NCI-H146 (cell line): ENCODE data around the gene GCA.

Experiments
- DNase-seq: peaks from one replicate; lab custom pipeline; 2025; lab: John Stamatoyannopoulos, UW

GCA gene

DNA sequence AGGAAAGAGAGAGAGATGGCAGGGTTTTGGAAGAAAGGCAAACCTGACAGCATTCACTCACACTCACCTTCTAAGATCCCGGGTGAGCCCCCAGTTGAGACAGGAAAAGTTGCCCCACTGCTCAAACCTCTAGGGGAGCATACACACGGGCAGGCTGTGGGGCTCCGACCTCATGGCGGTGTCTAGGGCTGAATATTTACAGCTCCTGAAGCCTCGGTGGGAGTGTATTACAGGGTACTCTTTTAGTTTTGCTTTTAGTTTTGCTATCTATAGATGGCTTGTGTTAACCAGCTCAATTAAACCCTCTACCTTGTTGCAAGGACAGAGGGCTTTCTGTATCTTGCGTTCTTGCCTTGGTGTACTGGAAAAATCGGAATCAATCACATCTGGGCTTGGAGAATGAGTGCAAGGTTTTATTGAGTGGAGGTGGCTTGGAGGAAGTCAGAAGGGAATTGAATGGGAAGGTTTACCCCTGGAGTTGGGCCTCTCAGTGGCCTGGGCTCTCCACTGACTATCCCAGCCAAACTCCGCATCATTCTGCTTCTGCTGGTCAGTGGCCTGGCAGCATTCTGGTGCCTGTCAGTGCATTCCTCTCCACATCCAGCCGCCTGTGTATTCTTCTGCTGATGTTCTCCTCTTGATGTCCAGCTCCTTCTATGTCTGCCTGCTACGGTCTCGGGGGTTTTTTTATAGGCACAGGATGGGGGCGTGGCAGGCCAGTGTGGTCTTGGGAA lies 15.3 kb upstream of the GCA start:
- no peak for DNase-seq

DNA sequence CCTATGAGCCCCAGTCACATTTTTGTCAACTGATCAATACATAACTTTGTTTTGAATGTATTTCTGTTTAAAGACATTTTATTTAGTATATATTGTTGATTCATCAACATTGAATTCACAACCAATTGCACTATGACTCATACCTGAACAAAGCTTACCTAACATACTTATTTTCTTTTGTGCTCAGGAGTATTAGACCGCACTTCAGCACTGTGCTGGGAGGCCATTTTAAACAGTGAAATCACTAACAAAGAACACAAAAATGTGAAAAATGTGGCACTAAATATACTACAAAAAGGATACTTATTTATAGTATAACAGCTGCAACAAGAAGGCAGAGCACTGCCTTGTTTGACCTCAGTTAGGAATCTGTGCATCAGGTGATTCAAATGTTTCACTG lies 13.1 kb upstream of the GCA start:
- no peak for DNase-seq

DNA sequence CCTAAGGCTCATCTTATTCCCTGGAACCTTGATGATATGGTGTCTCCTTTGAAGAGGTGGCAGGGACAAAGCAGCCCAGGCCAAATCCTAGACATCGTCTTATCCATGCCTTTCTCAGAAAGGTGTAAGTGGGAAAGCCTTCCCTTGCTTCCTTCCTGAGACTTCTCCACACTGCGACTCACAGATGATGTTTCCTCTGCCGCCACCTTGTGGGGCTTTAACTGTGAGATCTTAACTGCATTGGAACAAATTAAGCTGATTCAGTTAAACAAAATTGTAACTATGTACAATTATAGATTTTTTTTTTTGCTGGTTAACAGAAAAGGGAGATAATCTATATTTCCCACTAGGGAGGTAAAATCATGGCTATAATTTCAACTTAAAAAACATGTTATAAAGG lies 10.0 kb upstream of the GCA start:
- peak; percentile 8 for DNase-seq

DNA sequence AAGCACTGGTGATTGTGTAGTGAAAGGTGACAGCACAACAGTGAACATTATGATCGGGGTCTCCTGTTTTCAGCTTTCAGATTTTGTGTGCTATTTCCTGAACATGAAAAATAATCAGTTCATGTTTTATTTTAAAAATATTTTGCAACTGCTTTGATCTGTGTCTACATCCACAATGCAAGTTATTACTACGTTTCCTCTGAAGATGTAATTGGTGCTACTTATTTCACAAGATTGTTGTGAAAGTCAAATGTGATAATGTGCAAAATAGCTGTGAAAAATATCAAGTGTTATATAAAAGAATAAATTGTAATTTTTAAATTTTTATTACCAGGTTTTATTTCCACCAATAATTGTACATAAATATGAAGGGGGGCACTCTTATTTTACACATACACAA lies 6.1 kb upstream of the GCA start:
- no peak for DNase-seq

DNA sequence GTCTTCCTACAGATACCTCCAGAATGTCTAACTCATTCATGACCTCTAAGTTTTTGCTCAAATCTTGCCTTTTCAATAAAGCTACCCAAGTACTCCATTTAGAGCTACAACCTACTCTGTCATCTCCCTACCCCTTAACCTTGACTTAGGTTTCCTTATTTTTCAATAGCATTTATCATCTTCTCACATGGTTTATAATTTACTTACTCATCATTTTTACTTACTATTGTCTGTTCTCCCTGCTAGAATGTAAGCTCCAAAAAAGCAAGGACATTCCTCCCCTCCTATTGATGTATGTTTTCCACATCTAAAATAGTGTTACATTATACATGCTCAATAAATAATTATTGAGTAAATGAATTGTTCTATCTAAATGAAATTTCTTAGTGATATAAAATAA lies 3.1 kb upstream of the GCA start:
- no peak for DNase-seq

DNA sequence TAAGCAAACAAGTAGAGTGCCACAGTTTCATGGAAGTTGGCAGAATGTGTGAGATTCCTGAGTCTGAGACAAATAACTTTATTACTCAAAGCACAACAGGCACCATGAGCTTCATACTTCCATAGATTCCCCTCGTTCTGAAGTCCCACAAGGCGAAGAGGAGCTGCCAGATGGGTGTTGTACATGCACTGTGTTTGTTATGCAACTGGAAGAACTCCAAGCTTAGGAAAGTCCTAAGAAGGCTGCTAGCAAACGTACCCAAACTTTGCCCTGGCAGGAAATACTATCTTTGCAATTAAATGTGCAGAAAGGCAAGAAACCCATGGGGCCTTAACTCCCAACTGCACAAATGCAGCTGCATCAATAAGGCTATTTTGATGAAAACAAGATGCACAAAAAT lies 1.6 kb upstream of the GCA start:
- no peak for DNase-seq

DNA sequence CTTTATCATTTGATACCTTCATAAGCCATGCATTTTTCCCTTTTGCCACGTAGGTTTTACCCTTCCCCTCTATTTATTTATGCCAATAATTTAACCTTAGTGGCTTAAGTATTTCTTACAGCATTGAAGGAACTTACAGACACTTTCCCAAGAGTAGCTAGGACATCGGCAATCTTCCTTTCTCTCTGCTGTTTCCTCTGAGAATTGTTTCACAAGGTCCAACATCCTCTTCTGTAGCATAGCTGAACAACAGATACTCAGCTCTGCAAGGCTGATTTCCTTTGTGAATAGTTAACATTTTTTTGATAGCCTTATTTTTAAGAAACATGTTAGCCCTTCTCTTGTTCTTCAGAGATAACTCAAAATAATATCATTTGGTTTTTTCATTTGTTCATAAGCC lies 1.1 kb upstream of the GCA start:
- DNase-seq = no peak

DNA sequence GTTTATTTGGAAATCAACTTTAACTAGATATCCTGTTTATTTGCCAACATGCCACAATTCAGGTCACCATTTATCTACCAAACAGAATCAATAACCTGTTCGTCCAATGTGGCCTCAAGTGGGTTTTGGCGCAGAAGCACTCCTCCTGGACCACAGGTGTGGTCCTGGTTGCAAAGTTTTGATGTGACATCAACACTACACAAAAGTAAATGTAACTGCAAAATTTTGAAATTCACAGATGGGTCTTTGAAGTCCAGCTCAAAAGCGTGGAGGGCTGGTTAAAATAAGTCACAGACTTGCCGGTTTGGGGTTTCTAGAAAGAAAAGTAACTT lies 474 bp upstream of the GCA start:
- no peak for DNase-seq

DNA sequence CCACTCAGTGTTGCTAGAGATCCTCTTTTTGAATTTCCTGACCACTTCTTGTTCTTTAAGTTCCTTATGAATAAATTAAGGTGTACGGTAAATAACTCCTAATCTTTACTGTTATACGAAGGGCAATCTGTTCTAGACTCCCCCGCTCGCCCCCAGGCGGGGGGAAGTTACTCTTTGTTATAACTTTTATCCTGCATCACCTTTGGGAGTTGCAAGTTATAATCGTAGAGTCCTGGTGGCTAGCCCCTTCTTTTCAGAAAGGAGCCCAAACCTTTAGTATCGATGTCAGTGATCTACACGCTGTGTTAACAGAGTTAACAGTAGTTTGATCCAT lies 652 bp downstream of the GCA start:
- DNase-seq = no peak

DNA sequence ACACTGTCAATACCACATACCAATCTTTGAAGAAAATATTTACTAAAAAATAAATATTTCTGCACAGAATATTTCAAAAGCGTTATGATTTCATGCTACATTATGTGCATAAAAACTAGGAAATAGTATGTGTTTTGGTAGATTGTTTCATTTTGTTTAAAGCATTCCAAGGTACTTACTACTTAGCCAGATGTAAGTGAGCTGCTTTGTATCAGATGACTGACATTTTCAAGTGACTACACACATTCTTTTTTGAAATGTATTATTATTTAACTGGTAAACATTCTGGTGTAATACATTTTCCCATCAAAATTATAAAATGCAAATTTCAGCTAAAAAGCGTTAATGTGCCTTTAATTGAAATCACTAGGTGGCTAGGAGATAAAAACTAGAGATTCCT lies 21.5 kb downstream of the GCA start:
- no peak for DNase-seq

DNA sequence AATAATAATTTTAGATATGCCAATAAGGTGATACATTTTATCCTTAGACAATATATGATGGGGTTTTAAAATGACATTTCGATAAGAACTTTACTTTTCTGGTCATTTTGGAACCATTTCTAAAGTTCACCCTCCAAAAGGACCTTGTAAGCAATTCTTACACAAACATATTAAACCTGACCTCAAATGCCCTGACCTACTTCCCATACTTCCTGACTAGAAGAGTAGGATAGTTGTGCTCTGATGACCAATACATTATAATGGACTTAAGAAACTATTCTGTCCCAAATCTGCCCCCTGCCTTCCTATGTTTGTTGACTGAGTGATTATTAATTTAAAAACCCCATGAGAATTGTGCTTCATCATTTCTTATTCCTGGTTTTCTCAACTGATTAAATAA lies 24.6 kb downstream of the GCA start:
- no peak for DNase-seq

DNA sequence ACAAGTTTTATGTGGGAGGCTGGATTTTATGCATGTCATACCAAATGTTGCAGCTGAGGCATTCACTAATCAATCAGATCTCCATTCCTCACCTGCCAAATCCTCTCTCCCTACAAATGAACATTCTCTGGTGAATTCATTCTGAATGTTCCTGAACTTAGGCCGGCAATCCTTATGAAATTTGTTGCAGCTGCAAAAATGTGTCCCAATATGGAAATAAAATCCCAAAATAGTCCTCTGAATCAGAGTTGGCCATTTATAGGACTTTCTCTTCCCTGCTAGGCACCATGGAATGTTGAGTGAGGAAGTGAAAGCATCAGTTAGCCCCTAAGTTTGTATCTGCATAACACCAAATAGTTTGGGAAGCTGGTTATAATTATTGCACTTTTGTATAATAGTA lies 25.6 kb downstream of the GCA start:
- DNase-seq = no peak

DNA sequence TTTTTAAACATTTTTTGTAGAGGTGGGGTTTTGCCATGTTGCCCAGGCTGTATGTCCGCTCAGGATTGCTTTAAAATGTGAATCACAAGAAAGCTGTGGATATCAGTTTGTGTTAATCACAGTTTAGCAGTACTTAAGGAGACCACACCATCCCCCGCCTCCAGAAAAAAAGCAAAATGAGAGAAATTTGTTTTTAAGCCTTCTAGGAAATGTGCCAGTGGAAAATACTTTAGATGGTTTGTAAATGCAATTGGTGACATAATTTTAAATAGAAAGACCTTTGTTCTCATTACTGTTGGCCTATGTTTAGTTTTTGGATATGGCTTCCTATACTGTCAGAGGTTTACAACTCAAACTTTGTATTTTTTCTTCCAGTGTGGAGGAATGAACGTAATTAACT lies 27.0 kb downstream of the GCA start:
- DNase-seq = no peak

DNA sequence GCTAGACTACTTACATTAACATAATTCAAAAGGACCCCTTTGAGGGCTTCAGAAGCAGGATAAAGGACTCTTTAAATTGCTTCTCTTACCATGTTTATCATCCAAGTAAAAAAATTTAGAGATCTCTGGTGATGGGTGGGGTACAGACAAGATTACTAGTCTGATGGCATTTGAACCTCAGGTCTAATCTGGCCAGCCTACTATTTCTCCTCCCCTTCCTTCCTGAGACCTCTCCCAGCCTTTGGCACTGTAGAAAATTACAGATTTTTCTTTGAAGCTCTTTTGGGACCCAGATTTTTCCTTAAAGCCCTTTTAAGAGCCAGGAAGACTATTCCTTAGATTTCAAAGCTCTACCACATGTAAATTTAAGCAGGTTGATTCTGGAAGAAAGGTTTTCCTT lies 28.9 kb downstream of the GCA start:
- no peak for DNase-seq

DNA sequence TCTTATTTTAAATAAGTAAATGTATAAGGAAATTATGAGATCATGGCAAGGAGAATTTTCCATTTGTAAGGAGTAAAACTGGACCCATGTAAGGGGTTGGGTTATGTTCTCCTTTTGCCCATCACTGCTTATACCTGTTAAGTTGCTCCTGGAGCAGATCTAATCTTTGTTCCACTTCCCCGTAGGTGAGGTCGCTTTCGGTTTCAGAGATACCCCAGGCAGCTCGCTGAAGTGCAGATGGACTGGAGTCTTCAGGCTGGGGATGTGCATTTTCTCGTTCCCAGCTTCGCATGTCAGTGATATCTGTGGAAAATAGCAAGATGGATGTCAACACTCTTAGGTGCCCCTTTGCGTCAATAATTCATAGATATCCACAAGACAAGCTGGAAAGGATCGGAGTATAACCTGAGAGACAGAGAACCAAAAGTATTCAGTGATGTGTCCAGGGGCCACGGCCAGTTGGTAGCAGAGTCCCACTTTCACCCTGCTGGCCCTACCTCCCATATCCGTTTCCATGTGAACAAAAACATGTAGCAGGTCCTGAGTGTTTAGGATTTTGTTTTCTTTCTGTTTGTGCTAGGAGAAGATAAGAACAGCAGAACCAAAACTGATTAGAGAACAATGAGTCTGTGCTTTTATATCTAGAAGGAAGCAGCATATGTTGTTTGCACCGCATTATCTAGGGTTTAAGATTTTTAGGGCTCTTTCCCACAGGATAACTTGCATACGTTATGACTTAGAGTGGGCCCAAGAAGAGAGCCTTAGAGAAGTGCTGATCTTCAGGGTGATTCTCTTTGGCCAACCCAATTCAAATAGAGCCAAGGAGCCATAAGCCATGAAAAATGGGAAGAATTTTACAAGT lies 36.0 kb downstream of the GCA start:
- no peak for DNase-seq

DNA sequence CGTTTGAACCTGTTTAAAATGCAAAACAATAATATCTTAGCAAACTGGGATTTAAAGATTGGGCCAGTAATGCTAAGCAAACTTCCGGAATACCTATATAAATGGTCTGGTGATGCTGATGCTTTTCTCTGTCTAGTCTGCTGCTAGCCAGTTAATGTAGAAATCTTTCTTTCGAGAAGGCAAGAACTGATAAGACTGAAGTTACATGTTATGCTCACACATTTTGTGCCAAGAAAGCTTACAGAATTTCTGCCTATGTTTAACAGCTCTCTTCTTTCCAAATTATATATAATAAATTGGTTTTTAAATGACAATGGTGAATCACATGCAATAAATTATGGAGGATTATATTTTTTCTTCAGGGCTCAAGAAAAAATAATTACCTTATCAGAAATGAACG lies 37.9 kb downstream of the GCA start:
- DNase-seq = no peak

DNA sequence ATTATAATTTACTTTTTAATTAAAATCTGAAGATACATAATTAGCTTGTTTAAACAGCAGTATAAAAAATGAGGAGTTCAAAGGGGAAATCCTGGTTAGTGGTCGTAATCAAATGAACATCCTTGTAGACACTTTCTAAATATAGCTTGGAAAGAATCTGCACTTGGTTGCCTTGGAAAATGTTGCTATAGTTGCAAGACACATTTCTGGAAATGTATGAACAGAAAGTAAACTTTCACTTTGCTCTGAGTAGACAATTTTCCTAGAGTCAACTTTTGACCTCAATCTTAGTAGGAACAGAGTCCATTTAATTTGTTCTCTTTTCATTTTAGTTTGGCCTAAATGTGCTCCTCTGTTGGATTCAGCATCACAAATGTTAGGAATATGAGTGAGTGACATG lies 38.3 kb downstream of the GCA start:
- DNase-seq = no peak

DNA sequence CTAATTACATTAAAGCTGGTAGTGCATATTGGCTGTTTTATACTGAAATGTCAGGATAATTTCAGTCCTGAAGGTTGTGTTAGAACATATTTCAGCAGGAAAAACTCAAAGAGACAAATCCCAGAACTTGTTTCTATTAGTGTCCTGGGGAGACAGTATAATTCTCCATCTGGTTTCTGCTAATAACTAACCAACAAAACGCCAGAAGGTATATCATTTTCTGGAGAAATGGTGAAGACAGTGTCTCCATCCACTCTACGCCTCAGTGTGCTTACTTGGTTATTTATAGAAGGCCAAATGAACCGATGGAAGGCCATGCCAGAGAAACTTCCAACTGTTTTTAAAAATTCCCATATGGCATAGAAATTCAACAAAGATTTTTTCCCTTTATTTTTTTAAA lies 41.6 kb downstream of the GCA start:
- DNase-seq = no peak

DNA sequence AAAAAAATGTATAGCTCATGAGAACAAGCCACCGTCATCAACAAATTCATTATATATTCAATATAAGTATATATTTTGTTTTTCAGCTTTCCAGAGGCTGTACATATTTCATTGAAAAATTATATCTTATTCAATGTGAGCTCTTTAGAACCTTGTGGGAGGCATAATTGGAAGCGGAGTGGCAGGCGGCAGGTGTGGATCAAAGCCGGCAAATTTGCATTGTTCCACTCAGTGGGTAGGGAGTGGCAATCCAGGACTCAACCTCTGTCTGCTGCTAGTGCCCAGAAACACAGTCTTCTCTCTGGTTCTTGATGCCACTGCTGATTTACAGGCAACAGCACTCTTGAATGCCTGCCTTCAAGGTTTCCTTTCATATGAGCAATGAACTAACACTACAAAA lies 46.9 kb downstream of the GCA start:
- DNase-seq = peak; percentile 52

DNA sequence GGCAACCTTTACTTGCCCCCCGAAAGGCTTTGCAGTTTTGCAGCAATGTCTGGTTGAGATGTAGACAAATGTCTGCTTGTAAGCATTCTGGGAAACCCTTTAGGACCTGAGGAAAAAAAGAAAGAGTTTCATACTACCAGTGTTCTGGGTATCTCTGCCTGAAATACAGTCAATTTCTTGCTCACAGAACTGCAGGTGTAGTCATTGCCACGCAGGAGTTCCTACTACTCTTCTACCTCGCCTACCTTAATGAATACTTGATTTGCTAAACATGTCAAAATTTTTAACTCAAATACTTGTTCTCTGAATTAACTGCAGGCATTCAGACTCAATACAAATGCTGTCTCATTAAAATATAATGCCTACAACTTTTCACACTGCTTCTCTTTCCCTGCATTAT lies 56.4 kb downstream of the GCA start:
- DNase-seq = no peak

DNA sequence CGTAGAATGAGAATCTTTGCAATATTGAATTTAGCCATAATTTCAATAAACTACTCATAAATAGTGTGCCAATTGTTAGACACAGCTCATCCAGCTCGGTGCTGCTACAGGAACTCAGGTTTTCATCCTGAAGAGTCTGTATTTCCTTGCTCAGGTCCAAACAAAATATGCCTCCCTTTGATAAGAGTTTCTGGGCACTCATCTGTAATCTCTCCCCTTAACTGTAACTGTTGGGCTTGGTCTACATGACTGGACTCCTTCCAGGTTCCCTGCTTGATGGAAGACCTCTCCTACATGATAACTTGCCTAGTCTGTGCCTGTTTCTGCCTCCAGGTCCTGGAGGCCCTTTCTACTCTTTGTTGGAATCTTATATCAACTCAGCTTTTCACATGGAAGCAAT lies 57.9 kb downstream of the GCA start:
- no peak for DNase-seq

DNA sequence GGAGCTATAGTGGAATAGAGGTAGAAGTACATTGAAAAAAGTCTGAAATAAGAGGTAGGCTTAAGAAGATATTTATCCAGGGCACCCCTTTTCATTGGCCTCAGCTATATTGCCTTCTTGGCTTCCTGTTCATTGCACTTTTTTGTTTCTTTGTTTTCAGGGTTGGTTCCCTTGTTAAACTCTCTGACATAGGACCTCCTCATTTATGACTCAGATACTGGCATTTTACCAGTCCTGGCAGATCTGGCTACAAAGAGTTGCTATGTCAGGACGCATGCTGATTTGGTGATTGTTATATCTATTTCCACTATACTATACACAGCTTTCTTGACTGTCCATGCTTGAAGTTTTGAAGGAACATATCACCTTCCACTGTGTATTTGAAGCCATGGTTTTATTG lies 60.0 kb downstream of the GCA start:
- DNase-seq = no peak
